ENCODE measurements around the gene EHBP1. TPM values are rescaled to one million over a fixed set of nuclear protein-coding genes. Genes with fewer than 3 reads are reported as not detected.
"Not testable (repeated sequence)": the region's sequence is repeated elsewhere in the genome, so short reads cannot be mapped to it uniquely, and the experiment has no call there.

Gene EHBP1
- total RNA-seq, 3 donors from 2014 or later = 65.9 to 118 (median 87.2) TPM

DNA sequence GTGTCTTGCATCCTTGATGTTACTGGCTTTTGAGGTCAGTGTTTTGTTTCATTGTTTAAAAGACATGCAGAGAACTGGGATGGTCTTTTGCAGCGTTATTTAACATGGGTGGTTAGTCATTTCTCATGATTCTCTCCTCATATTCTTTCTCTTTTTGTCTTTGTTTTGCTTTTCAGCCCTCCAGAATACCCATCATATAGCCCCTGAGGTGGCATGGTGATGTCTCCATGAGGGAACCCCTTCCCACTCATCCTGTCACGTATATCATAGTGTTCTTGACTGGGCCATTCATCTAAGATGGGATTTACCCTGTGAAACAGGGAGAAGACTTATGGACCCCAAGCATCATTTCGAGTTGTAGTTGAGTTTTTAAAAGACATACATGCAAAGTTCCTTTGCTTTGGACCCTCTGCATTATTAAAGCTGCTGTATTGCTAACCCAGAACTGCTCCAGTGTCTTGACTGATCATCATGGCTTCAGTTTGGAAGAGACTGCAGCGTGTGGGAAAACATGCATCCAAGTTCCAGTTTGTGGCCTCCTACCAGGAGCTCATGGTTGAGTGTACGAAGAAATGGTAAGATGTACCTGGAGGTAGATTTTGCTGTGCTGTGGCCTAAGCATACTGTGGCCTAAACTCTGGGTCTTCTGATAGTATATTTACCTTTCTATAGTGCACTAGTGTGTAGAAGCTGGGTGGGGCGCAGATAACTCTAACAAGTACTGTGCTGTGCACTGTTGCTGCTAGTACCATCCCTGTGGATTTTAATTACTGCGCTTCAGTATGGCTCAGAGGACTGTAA is 1.4 kb downstream of the EHBP1 start:
- DNase-seq (ENCODE audit: low spot score in 2 of 2) = no peak
- peak overlapping the region; percentile 87 to 96 (median 91) for H3K4me3 ChIP-seq
- intact Hi-C loops (cut with DNase I; ENCODE audit: low total_unique reads) = no loop called here
- H3K9me3 ChIP-seq = no peaks in the 10 kb centered on the region
- H3K36me3 ChIP-seq = no peaks in the 10 kb centered on the region
- H3K27me3 ChIP-seq = no peaks in the 10 kb centered on the region
- peak overlapping the region in 1 of 2 donors; percentile 95 for H3K27ac ChIP-seq
- peaks cover 0 to 16% of the 10 kb centered on the region in 2 donors for H3K4me1 ChIP-seq
- TF ChIP-seq CTCF (IDR thresholded peaks at IDR 0.05) (no peak), POLR2AphosphoS5 (IDR thresholded peaks at IDR 0.05) (no peak), POLR2A (IDR thresholded peaks at IDR 0.05) (no peak)

- H3K27ac ChIP-seq = no peak overlapping the region
These were observed 3.2 kb downstream of the EHBP1 start for GRCh38 chr2:62708751-62709150.

DNA sequence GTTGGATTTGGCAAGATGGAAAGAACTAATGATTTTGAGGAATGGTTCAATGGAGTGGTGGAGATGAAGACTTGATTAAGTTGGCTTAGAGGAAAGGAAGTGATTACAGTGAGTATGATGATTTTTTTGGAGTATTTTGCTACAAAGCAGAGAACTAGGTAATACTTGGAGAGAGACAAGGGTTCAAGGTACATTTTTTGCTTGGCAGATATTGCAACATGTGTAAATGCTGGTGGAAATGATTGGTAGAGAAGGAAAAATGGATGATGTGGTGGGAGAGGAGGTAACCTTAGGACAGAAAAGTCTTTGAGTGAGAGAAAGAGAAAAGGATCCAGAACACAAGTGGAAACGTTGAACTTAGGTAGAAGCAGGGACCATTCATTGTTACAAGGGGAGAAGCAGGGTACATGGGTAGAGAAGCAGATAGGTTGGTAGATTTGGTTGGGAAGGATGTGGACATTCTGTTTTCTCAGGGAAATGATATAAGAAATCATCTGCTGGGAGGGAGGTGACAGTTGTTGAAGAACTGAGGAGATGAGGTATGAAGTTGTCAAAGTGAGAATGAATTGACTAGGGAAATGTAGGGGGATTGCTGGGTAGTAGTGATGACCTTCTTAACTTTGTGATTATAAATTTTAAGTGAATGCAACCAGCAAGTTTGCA is 6.5 kb downstream of the EHBP1 start:
- TF ChIP-seq POLR2AphosphoS5 (IDR thresholded peaks at IDR 0.05) (no peak), CTCF (IDR thresholded peaks at IDR 0.05) (no peak), POLR2A (IDR thresholded peaks at IDR 0.05) (no peak)
- no peak overlapping the region for H3K4me3 ChIP-seq
- no peak overlapping the region for H3K27ac ChIP-seq
- H3K9me3 ChIP-seq = no peaks in the 10 kb centered on the region
- no peak for DNase-seq (ENCODE audit: low spot score in 2 of 2)
- H3K4me1 ChIP-seq = peaks cover 0 to 9% of the 10 kb centered on the region in 2 donors
- intact Hi-C loops (cut with DNase I; ENCODE audit: low total_unique reads) = no loop called here
- no peaks in the 10 kb centered on the region for H3K36me3 ChIP-seq
- no peaks in the 10 kb centered on the region for H3K27me3 ChIP-seq

More at GRCh38 chr2:62708751-62709150, 3.2 kb downstream of the EHBP1 start:
- DNase-seq (ENCODE audit: low spot score in 2 of 2) = no peak
- no peaks in the 10 kb centered on the region for H3K9me3 ChIP-seq
- intact Hi-C loops (cut with DNase I; ENCODE audit: low total_unique reads) = no loop called here
- H3K27me3 ChIP-seq = no peaks in the 10 kb centered on the region
- TF ChIP-seq CTCF (IDR thresholded peaks at IDR 0.05) = no peak
- TF ChIP-seq POLR2A (IDR thresholded peaks at IDR 0.05) = no peak
- no peak for TF ChIP-seq POLR2AphosphoS5 (IDR thresholded peaks at IDR 0.05)
- H3K4me1 ChIP-seq = peaks cover 0 to 16% of the 10 kb centered on the region in 2 donors
- no peaks in the 10 kb centered on the region for H3K36me3 ChIP-seq
- peak overlapping the region in 1 of 3 donors; percentile 20 for H3K4me3 ChIP-seq

DNA sequence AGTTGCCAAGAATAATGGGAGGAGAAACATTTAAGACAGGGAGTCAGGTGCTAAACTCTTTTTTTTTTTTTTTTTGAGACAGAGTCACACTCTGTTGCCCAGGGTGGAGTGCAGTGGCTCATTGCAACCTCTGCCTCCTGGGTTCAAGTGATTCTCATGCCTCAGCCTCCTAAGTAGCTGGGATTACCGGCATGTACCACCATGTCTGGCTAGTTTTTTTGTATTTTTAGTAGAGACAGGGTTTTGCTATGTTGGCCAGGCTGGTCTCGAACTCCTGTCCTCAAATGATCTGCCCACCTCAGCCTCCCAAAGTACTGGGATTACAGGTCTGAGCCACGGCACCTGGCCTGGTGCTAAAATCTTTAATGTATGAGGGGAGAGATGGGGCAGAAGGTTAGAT is 7.7 kb downstream of the EHBP1 start:
- H3K4me3 ChIP-seq; H3K9me3 ChIP-seq; H3K27ac ChIP-seq; H3K36me3 ChIP-seq; DNase-seq (ENCODE audit: low spot score in 2 of 2); H3K4me1 ChIP-seq; intact Hi-C loops (cut with DNase I; ENCODE audit: low total_unique reads); H3K27me3 ChIP-seq: not testable (repeated sequence)

- DNase-seq (ENCODE audit: low spot score in 2 of 2) = no peak
- intact Hi-C loops (cut with DNase I; ENCODE audit: low total_unique reads) = no loop called here
- no peaks in the 10 kb centered on the region for H3K36me3 ChIP-seq
- no peaks in the 10 kb centered on the region for H3K9me3 ChIP-seq
- H3K27ac ChIP-seq = no peak overlapping the region
- H3K4me1 ChIP-seq = no peaks in the 10 kb centered on the region
- no peak for TF ChIP-seq POLR2A (IDR thresholded peaks at IDR 0.05)
- TF ChIP-seq CTCF (IDR thresholded peaks at IDR 0.05) = no peak
- no peak for TF ChIP-seq POLR2AphosphoS5 (IDR thresholded peaks at IDR 0.05)
- no peak overlapping the region for H3K4me3 ChIP-seq
- H3K27me3 ChIP-seq = no peaks in the 10 kb centered on the region
These were observed 8.3 kb downstream of the EHBP1 start for GRCh38 chr2:62713837-62714236.
